GM19397 (cell line): ENCODE data around the gene GTF2F2.

Experiments used
- ATAC-seq: cut with Tn5 transposase; IDR thresholded peaks from one replicate; pipeline ENCODE4 v1.9.1; 2021; ENCODE audit warnings: mild to moderate bottlenecking, moderate library complexity; ENCODE audit not compliant: unreplicated experiment

GTF2F2 gene

GRCh38 chr13:45332036-45332830, 211.9 kb downstream of the GTF2F2 start:
- no peak for ATAC-seq

DNA sequence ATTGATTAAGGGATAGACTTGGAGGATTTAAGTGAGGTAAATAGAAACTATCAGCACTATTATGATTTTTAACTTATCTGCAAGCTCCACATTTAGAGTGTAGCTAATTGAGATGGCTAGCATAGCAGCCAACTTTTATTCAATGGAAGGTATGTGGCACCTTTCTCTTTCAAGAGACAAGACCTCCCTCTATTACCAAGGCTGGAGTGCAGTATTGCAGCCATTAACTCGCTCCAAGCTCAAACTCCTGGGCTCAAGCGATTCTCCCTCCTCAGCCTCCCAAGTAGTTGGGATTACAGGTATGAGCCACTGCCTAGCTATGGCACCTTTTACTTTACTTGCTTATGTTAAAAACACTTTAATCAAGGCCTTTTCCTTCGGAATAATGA, 212.5 kb downstream of the GTF2F2 start:
- no peak for ATAC-seq

DNA sequence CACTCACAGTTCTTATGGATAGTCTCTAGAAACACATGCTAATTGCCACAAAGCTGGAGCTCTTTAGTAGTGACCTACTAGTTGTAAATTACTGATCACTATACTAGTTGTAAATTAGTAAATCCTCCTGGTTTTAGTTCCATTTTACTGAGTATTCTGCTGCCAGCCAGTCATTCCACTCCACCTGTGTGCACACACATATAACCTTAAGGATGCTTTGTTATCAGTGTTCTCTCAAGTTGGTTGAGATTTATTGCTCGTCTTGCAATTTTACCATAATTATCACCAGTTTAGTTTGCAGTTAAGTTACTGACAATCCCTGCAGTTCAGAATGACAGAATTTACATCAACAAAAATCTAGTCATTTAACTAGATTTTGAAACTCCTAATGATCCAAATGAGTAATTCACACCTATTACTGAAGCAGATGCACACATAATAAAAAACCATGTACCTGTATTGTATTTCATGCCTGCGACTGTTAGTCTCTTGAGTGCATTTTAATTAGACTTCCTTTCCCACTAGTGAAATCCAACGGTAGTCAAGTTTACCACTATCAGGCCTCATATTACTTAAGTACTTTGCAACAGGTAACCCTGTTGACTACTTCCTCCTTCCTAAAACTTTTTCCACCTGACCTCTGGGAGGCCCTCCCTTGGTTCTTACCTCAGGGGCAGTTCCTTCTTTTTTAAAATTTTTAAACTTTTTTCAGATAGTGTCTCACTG, 213.1 kb downstream of the GTF2F2 start:
- ATAC-seq: no peak
